Type B pancreatic cell (in vitro differentiated cells): ENCODE data around the gene RRBP1. TPM values are rescaled to one million over a fixed set of nuclear protein-coding genes. Genes with fewer than 3 reads are reported as not detected.

Experiments
- DNase-seq: peaks from one replicate; pipeline ENCODE4 v3.0.0; 2021; ENCODE audit warnings: mixed read lengths; ENCODE audit not compliant: unreplicated experiment; ENCODE audit errors: extremely low spot score
- H3K27ac Mint-ChIP-seq: 2 replicates; pipeline ENCODE4 v1.8.0; 2021; ENCODE audit warnings: mild to moderate bottlenecking, mixed read lengths
- H3K27me3 Mint-ChIP-seq: 2 replicates; pipeline ENCODE4 v1.8.0; 2021; ENCODE audit warnings: mixed read lengths
- H3K36me3 Mint-ChIP-seq: 2 replicates; pipeline ENCODE4 v1.8.0; 2021; ENCODE audit warnings: mixed read lengths
- H3K4me1 Mint-ChIP-seq: one replicate; pipeline ENCODE4 v1.8.0; 2021; ENCODE audit warnings: mixed read lengths; ENCODE audit not compliant: unreplicated experiment
- H3K4me3 Mint-ChIP-seq: 2 replicates; pipeline ENCODE4 v1.8.0; 2021; ENCODE audit warnings: mild to moderate bottlenecking, mixed read lengths
- H3K9me3 Mint-ChIP-seq: 2 replicates; pipeline ENCODE4 v1.8.0; 2021; ENCODE audit warnings: mixed read lengths
- CTCF ChIP-seq: fragments of 200-600 bp; sonication (generic); conservative IDR thresholded peaks from 2 replicates; pipeline ENCODE4 v1.5.0; 2021; ENCODE audit warnings: antibody characterized with exemption, mild to moderate bottlenecking
- total RNA-seq: library from RNA; stranded (reverse); gene quantifications from 2 replicates; pipeline ENCODE4 v1.2.1, GENCODE V29; 2021; ENCODE audit warnings: low replicate concordance

Gene RRBP1
- total RNA-seq, 1 donor from 2014 or later, result 161 TPM

GRCh38 chr20:17664025-17664633 lies 17.9 kb downstream of the RRBP1 start:
- Mint-ChIP-seq H3K9me3 (peaks cover 11% of the 10 kb centered on the region), H3K4me1 (peaks cover 40% of the 10 kb centered on the region), H3K27me3 (no peaks in the 10 kb centered on the region), H3K27ac (no peak overlapping the region), H3K36me3 (peaks cover 39% of the 10 kb centered on the region), H3K4me3 (no peak overlapping the region)
- no peak for TF ChIP-seq CTCF
- no peak for DNase-seq

DNA sequence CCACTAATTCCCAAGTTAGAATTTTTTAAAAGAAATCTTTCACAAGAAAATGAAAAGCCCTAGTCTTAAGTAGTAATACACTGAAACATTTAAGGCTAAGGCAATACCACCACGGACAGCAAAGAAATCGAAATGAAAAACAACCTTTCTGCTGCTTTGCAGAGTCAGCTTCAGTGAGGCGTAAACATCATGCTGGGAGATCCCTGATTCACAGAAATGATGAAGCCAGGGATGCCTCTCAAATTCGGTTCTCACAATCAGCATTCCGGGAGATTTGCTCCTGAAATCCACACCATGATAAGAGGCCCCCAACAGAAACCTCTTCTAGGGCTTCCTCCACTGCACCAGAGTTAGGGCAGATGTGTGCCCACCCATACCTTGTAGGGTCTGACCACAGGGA lies 18.6 kb downstream of the RRBP1 start:
- Mint-ChIP-seq H3K36me3 (peaks cover 42% of the 10 kb centered on the region), H3K4me3 (no peak overlapping the region), H3K27me3 (no peaks in the 10 kb centered on the region), H3K9me3 (peaks cover 11% of the 10 kb centered on the region), H3K4me1 (peaks cover 40% of the 10 kb centered on the region), H3K27ac (no peak overlapping the region)
- TF ChIP-seq CTCF, result no peak
- no peak for DNase-seq

DNA sequence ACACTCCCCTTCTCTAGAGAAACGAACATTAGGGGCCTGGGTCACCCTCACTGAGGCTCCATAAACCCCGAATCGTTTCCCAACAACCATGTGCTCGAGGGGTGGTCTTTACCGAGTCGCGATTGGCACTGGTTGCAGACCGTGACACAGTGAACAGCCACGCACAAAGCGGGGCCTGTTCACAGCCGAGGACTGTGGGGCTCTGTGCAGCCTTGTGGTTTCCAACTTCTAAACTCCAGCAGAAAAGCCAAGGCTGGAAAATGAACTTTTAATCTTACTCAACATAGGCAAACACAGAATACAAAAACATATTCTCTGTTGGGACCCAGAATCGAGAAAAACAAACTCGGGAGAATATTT lies 19.0 kb downstream of the RRBP1 start:
- H3K9me3 Mint-ChIP-seq, result peaks cover 11% of the 10 kb centered on the region
- no peaks in the 10 kb centered on the region for H3K27me3 Mint-ChIP-seq
- peaks cover 42% of the 10 kb centered on the region for H3K36me3 Mint-ChIP-seq
- H3K27ac Mint-ChIP-seq, result no peak overlapping the region
- no peak for TF ChIP-seq CTCF
- no peak for DNase-seq
- H3K4me1 Mint-ChIP-seq, result peaks cover 40% of the 10 kb centered on the region
- no peak overlapping the region for H3K4me3 Mint-ChIP-seq

DNA sequence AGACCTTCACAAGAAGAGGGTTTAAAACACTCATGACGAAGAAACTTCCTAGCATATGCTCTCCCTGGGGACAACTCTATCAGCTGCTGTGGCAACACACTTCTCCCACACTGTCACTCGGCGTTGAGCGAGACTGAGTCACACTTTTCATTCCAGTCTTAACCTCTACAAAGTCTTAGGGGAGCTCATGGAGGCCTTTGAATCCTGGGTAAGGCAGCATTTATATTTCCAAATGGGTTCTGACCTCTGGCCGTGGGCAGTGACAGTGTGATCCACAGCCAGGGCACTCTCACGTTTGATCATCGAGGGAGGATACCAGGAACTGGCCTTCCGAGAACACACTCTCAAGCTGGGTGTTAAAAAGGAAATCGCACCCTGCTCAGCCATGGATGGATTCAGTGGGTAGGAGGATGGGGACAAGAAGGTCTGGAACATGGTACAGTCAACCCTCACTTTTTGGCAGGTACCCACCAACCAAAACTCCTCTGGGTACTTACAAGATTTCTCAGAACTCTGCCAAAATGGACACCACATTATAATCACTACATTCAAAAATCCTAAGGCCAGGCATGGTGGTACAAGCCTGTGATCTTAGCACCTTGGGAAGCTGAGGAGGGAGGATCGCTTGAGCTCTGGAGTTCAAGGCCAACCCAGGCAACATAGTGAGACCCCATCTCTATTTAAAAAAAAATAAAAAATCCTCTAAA lies 19.6 kb downstream of the RRBP1 start:
- Mint-ChIP-seq H3K9me3 (peaks cover 11% of the 10 kb centered on the region), H3K36me3 (peaks cover 47% of the 10 kb centered on the region), H3K4me3 (no peak overlapping the region), H3K27ac (peak overlapping the region; percentile 29), H3K27me3 (no peaks in the 10 kb centered on the region), H3K4me1 (peaks cover 40% of the 10 kb centered on the region)
- no peak for TF ChIP-seq CTCF
- DNase-seq, result no peak

- Mint-ChIP-seq H3K27me3 (no peaks in the 10 kb centered on the region), H3K9me3 (peaks cover 11% of the 10 kb centered on the region), H3K4me3 (no peak overlapping the region), H3K4me1 (peaks cover 40% of the 10 kb centered on the region), H3K27ac (peak overlapping the region; percentile 23), H3K36me3 (peaks cover 50% of the 10 kb centered on the region)
- DNase-seq, result no peak
- no peak for TF ChIP-seq CTCF
Observed at GRCh38 chr20:17661121-17661744, 20.8 kb downstream of the RRBP1 start.
